OCI-LY7 (cell line): ENCODE measurements around the gene ABCB8. TPM values are rescaled to one million over a fixed set of nuclear protein-coding genes. Genes with fewer than 3 reads are reported as not detected.

Experiments used
- BruUV-seq: library from RNA; stranded (reverse); fragments of 400-500 nt; replicated peaks from 2 replicates; lab custom pipeline; 2021; lab: Mats Ljungman, UMichigan
- CTCF ChIA-PET: fragments of 300-600 bp; sonication (Branson Sonifier 250); formaldehyde crosslinking; loops from one replicate; lab custom pipeline; 2022; ENCODE audit warnings: antibody characterized with exemption; ENCODE audit not compliant: unreplicated experiment; lab: Charles Lee
- POLR2A ChIA-PET: fragments of 300-600 bp; sonication (Branson Sonifier 250); formaldehyde crosslinking; loops from one replicate; lab custom pipeline; 2022; ENCODE audit warnings: antibody characterized with exemption; lab: Charles Lee
- DNase-seq: peaks from one replicate; pipeline ENCODE4 v3.0.0-alpha.2; 2015; ENCODE audit warnings: low spot score
- H2AFZ ChIP-seq: fragments of 200-600 bp; sonication (generic), shearing (Covaris generic); 2 replicates; pipeline ENCODE4 v1.6.1; 2014; ENCODE audit warnings: mild to moderate bottlenecking, antibody characterized with exemption, low read length, moderate library complexity
- H3K27ac ChIP-seq: fragments of 200-600 bp; sonication (generic); 2 replicates; pipeline ENCODE4 v1.5.1; 2014; ENCODE audit warnings: mixed run types, low read depth, mild to moderate bottlenecking, moderate library complexity, low read length, inconsistent platforms; ENCODE audit not compliant: poor library complexity, severe bottlenecking
- H3K36me3 ChIP-seq: fragments of 200-600 bp; sonication (generic); 2 replicates; pipeline ENCODE4 v1.6.1; 2014; ENCODE audit warnings: mild to moderate bottlenecking, antibody characterized with exemption, low read length, moderate library complexity, mixed read lengths; ENCODE audit not compliant: insufficient read depth
- H3K4me1 ChIP-seq: fragments of 200-600 bp; sonication (generic); 2 replicates; pipeline ENCODE4 v1.5.1; 2014; ENCODE audit warnings: mild to moderate bottlenecking, low read length; ENCODE audit not compliant: insufficient read depth, poor library complexity, severe bottlenecking
- H3K4me2 ChIP-seq: fragments of 200-600 bp; sonication (generic); 2 replicates; pipeline ENCODE4 v1.6.1; 2014; ENCODE audit warnings: mild to moderate bottlenecking, low read length
- H3K4me3 ChIP-seq: fragments of 200-600 bp; sonication (generic); 2 replicates; pipeline ENCODE4 v1.5.1; 2014; ENCODE audit warnings: mild to moderate bottlenecking, low read depth, low read length; ENCODE audit not compliant: poor library complexity, severe bottlenecking
- H3K79me2 ChIP-seq: fragments of 200-600 bp; sonication (generic); 2 replicates; pipeline ENCODE4 v1.6.1; 2016; ENCODE audit warnings: low read depth, mild to moderate bottlenecking, low read length, moderate library complexity, mixed read lengths; ENCODE audit not compliant: insufficient read depth
- H3K9me2 ChIP-seq: fragments of 200-600 bp; sonication (generic); 2 replicates; pipeline ENCODE4 v1.6.1; 2016; ENCODE audit warnings: mild to moderate bottlenecking, low read length, mixed read lengths; ENCODE audit not compliant: insufficient read depth
- H3K9me3 ChIP-seq: fragments of 200-600 bp; sonication (generic); 2 replicates; pipeline ENCODE4 v1.6.1; 2014; ENCODE audit warnings: mild to moderate bottlenecking, mixed run types, low read length, mixed read lengths
- H4K20me1 ChIP-seq: fragments of 200-600 bp; sonication (generic); 2 replicates; pipeline ENCODE4 v1.6.1; 2014; ENCODE audit warnings: mild to moderate bottlenecking, antibody characterized with exemption, low read length, moderate library complexity, mixed read lengths; ENCODE audit not compliant: insufficient read depth
- CTCF ChIP-seq: fragments of 200-600 bp; sonication (generic); conservative IDR thresholded peaks from 2 replicates; pipeline ENCODE4 v1.5.1; 2014; ENCODE audit warnings: mild to moderate bottlenecking, antibody characterized with exemption, low read length, moderate library complexity, mixed read lengths
- EZH2phosphoT487 ChIP-seq: fragments of 200-600 bp; sonication (generic); IDR thresholded peaks from 2 replicates; pipeline ENCODE4 v1.6.1; 2018; ENCODE audit warnings: low read depth, borderline replicate concordance, mild to moderate bottlenecking, mixed run types, antibody characterized with exemption, low read length, moderate library complexity, mixed read lengths
- intact Hi-C: fragments of 100-400 bp; cut with micrococcal nuclease; formaldehyde crosslinking; loops from one replicate; pipeline ENCODE4 v1.10.0; 2022; ENCODE audit not compliant: unreplicated experiment
- total RNA-seq, 2 experiments: library from RNA; depleted of rRNA in 1 of 2; stranded (reverse); fragments of >200 nt in 1 of 2; shearing (Covaris generic) in 1 of 2; gene quantifications; 2 replicates each; pipeline ENCODE4 v1.2.3, GENCODE V29; 2014 to 2022

Gene ABCB8
- total RNA-seq, 2 experiments from 2014 or later, result 32.0 to 64.7 TPM

- H3K27ac ChIP-seq, result no peak overlapping the region
- intact Hi-C loops, result no loop called here
- ChIA-PET CTCF (no interaction called here), POLR2A (interaction anchor here (1.0 to 1.3 kb wide), 2 partner anchors 8 to 17 kb away, joined by 3 read pairs; no protein-coding TSS in a partner anchor)
- no peak overlapping the region for H3K4me3 ChIP-seq
- H3K4me1 ChIP-seq, result peaks cover 31% of the 10 kb centered on the region
- H3K36me3 ChIP-seq, result peaks cover 72% of the 10 kb centered on the region
- H4K20me1 ChIP-seq, result no peaks in the 10 kb centered on the region
- BruUV-seq, result no TSS peak
- no peaks in the 10 kb centered on the region for H3K9me3 ChIP-seq
- H2AFZ ChIP-seq, result no peak overlapping the region
- DNase-seq, result no peak
- H3K9me2 ChIP-seq, result no peaks in the 10 kb centered on the region
- H3K4me2 ChIP-seq, result no peak overlapping the region
- peaks cover 18% of the 10 kb centered on the region; the same call in 1 of the 2 replicates for H3K79me2 ChIP-seq
- TF ChIP-seq EZH2phosphoT487 (no peak), CTCF (0 out of 2 replicates have a peak, but pooled peaks have one; percentile 34)
Observed at GRCh38 chr7:151076863-151077704, 48.8 kb downstream of the ABCB8 start.

- Histone ChIP-seq H3K27ac (peak overlapping the region; percentile 2), H2AFZ (no peak overlapping the region), H3K79me2 (peaks cover 25% of the 10 kb centered on the region), H4K20me1 (no peaks in the 10 kb centered on the region), H3K9me3 (no peaks in the 10 kb centered on the region), H3K36me3 (peaks cover 65% of the 10 kb centered on the region), H3K9me2 (no peaks in the 10 kb centered on the region), H3K4me1 (peaks cover 35% of the 10 kb centered on the region), H3K4me3 (no peak overlapping the region), H3K4me2 (peak overlapping the region; percentile 100; the same call in 1 of the 2 replicates)
- TF ChIP-seq CTCF, result no peak
- TF ChIP-seq EZH2phosphoT487, result no peak
- ChIA-PET POLR2A (interaction anchor here (1.0 kb wide), 1 partner anchor 16 kb away, joined by 3 read pairs; no protein-coding TSS in a partner anchor), CTCF (no interaction called here)
- no TSS peak for BruUV-seq
- no peak for DNase-seq
- intact Hi-C loops, result no loop called here
Observed at GRCh38 chr7:151077705-151078232, 49.5 kb downstream of the ABCB8 start.
